SU-DHL-6 (cell line): Measurements from ENCODE around the gene ERP27.
A peak's percentile ranks its signal among the peaks of the same experiment; 100 is the strongest.

ENCODE experiments used
- H2AFZ ChIP-seq: fragments of 200-600 bp; sonication (generic); 2 replicates; pipeline ENCODE4 v1.6.1; 2014; ENCODE audit warnings: low read depth, mild to moderate bottlenecking, moderate library complexity, mixed read lengths, antibody characterized with exemption, low read length; ENCODE audit not compliant: severe bottlenecking
- H3F3A ChIP-seq: fragments of 200-600 bp; shearing (Covaris generic); 2 replicates; pipeline ENCODE4 v1.6.0; 2016; ENCODE audit warnings: antibody characterized with exemption, mild to moderate bottlenecking; ENCODE audit not compliant: insufficient read depth
- H3K27ac ChIP-seq: fragments of 200-600 bp; sonication (generic); 2 replicates; pipeline ENCODE4 v1.5.1; 2016; ENCODE audit warnings: low read depth, mild to moderate bottlenecking, low read length, moderate library complexity, mixed read lengths
- H3K27me3 ChIP-seq: fragments of 200-600 bp; sonication (generic), shearing (Covaris generic); 2 replicates; pipeline ENCODE4 v1.6.0; 2014; ENCODE audit warnings: mild to moderate bottlenecking, low read length
- H3K36me3 ChIP-seq: fragments of 200-600 bp; sonication (generic); 2 replicates; pipeline ENCODE4 v1.6.1; 2014; ENCODE audit warnings: mild to moderate bottlenecking, low read length, mixed read lengths
- H3K4me2 ChIP-seq: fragments of 300-600, 200-600 bp; shearing (Covaris generic), sonication (generic); 2 replicates; pipeline ENCODE4 v1.6.0; 2014; ENCODE audit warnings: low read length, low read depth, mild to moderate bottlenecking; ENCODE audit not compliant: poor library complexity, severe bottlenecking
- H3K4me3 ChIP-seq: fragments of 200-600 bp; sonication (generic); 2 replicates; pipeline ENCODE4 v1.5.1; 2014; ENCODE audit warnings: antibody characterized with exemption, low read length, mild to moderate bottlenecking, mixed read lengths; ENCODE audit not compliant: insufficient read depth, poor library complexity, severe bottlenecking
- H3K79me2 ChIP-seq: fragments of 200-600 bp; sonication (generic); 2 replicates; pipeline ENCODE4 v1.6.1; 2014; ENCODE audit warnings: mild to moderate bottlenecking, low read length, moderate library complexity; ENCODE audit not compliant: insufficient read depth
- H3K9ac ChIP-seq: fragments of 200-600 bp; sonication (generic); 2 replicates; pipeline ENCODE4 v1.7.0; 2014; ENCODE audit warnings: mild to moderate bottlenecking, low read length
- H3K9me2 ChIP-seq: fragments of 200-600 bp; sonication (generic); replicated peaks from 2 replicates; pipeline ENCODE4 v1.6.1; 2014; ENCODE audit warnings: low read length; ENCODE audit not compliant: insufficient read depth
- H3K9me3 ChIP-seq: fragments of 200-600 bp; sonication (generic); 2 replicates; pipeline ENCODE4 v1.6.1; 2014; ENCODE audit warnings: low read length, mixed read lengths; ENCODE audit not compliant: insufficient read depth
- H4K20me1 ChIP-seq: fragments of 200-600 bp; sonication (generic); 2 replicates; pipeline ENCODE4 v1.6.1; 2014; ENCODE audit warnings: low read depth, mild to moderate bottlenecking, antibody characterized with exemption, low read length, moderate library complexity, mixed read lengths
- CTCF ChIP-seq: fragments of 200-600 bp; sonication (generic); IDR thresholded peaks from one replicate; pipeline ENCODE4 v1.5.1; 2017; ENCODE audit warnings: antibody characterized with exemption, mild to moderate bottlenecking, low read length, moderate library complexity; ENCODE audit not compliant: insufficient read depth, poor library complexity, severe bottlenecking
- EZH2phosphoT487 ChIP-seq: fragments of 200-600 bp; sonication (generic), shearing (Covaris generic); conservative IDR thresholded peaks from 2 replicates; pipeline ENCODE4 v1.6.1; 2018; ENCODE audit warnings: mild to moderate bottlenecking, antibody characterized with exemption, low read length, moderate library complexity, mixed read lengths

The ERP27 gene

GRCh38 chr12:14961466-14962152 lies 23.3 kb upstream of the ERP27 start, which contains the start of gene ARHGDIB:
Gene ARHGDIB (minus strand): TSS chr12:14961601. CDS start chr12:14950712, 10,889 bp downstream.
- H3K27ac ChIP-seq, result peak within 1 kb of the TSS; percentile 96
- H2AFZ ChIP-seq, result peak within 1 kb of the TSS; percentile 94
- no peak for TF ChIP-seq EZH2phosphoT487
- TF ChIP-seq CTCF, result no peak
- no peaks in the 10 kb centered on the region for H3K9me3 ChIP-seq
- H3K4me2 ChIP-seq, result peak within 1 kb of the TSS; percentile 98
- no peaks in the 10 kb centered on the region for H3K36me3 ChIP-seq
- no peaks in the 10 kb centered on the region for H3K27me3 ChIP-seq
- 0 out of 2 replicates have a peak, but pooled peaks cover 4% of the 10 kb centered on the region for H4K20me1 ChIP-seq
- H3K9ac ChIP-seq, result peak within 1 kb of the TSS; percentile 86
- H3K79me2 ChIP-seq, result peaks cover 48% of the 10 kb centered on the region
- H3F3A ChIP-seq, result peaks cover 49% of the 10 kb centered on the region
- H3K4me3 ChIP-seq, result peak within 1 kb of the TSS; percentile 95
- no peaks in the 10 kb centered on the region for H3K9me2 ChIP-seq

GRCh38 chr12:14960548-14961465 lies 22.5 kb upstream of the ERP27 start:
- Histone ChIP-seq H3K36me3 (no peaks in the 10 kb centered on the region), H3K27me3 (no peaks in the 10 kb centered on the region), H3K4me3 (peak overlapping the region; percentile 95), H4K20me1 (0 out of 2 replicates have a peak, but pooled peaks cover 7% of the 10 kb centered on the region), H3F3A (peaks cover 57% of the 10 kb centered on the region), H2AFZ (no peak overlapping the region), H3K4me2 (peak overlapping the region; percentile 98), H3K27ac (peak overlapping the region; percentile 96), H3K9ac (peak overlapping the region; percentile 86), H3K79me2 (peaks cover 56% of the 10 kb centered on the region), H3K9me3 (no peaks in the 10 kb centered on the region), H3K9me2 (no peaks in the 10 kb centered on the region)
- no peak for TF ChIP-seq EZH2phosphoT487
- no peak for TF ChIP-seq CTCF

GRCh38 chr12:14959916-14960496 lies 21.7 kb upstream of the ERP27 start:
- Histone ChIP-seq H2AFZ (no peak overlapping the region), H3K9me3 (no peaks in the 10 kb centered on the region), H3K9ac (peak overlapping the region; percentile 86), H4K20me1 (0 out of 2 replicates have a peak, but pooled peaks cover 10% of the 10 kb centered on the region), H3K27ac (peak overlapping the region; percentile 96), H3K4me3 (peak overlapping the region; percentile 95), H3K27me3 (no peaks in the 10 kb centered on the region), H3K9me2 (no peaks in the 10 kb centered on the region), H3K36me3 (no peaks in the 10 kb centered on the region), H3K4me2 (peak overlapping the region; percentile 98), H3F3A (peaks cover 65% of the 10 kb centered on the region), H3K79me2 (peaks cover 64% of the 10 kb centered on the region)
- TF ChIP-seq EZH2phosphoT487, result no peak
- TF ChIP-seq CTCF, result no peak
